ENCODE measurements around the gene MAP3K13.

DNA sequence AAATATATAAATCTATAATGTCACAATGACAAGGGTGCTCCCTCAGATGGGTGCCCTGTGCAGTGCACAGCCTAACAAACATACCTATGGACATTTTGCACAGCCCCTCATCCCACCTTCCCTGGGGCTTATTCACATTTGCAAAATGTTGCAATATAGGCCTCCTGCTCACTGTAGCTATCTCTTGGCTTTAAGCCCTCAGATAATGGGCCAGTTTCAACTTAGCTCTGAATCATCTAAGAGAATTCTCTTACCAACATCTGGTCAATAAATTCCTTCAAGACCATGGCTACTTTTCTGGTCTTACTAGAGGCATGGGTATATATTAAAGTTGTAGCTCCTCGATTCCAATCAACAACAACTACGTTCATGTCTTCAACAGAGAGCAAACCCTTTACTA is 171.6 kb downstream of the MAP3K13 start:
- TF ChIP-seq, protein P1, sequence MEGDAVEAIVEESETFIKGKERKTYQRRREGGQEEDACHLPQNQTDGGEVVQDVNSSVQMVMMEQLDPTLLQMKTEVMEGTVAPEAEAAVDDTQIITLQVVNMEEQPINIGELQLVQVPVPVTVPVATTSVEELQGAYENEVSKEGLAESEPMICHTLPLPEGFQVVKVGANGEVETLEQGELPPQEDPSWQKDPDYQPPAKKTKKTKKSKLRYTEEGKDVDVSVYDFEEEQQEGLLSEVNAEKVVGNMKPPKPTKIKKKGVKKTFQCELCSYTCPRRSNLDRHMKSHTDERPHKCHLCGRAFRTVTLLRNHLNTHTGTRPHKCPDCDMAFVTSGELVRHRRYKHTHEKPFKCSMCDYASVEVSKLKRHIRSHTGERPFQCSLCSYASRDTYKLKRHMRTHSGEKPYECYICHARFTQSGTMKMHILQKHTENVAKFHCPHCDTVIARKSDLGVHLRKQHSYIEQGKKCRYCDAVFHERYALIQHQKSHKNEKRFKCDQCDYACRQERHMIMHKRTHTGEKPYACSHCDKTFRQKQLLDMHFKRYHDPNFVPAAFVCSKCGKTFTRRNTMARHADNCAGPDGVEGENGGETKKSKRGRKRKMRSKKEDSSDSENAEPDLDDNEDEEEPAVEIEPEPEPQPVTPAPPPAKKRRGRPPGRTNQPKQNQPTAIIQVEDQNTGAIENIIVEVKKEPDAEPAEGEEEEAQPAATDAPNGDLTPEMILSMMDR (IDR thresholded peaks at IDR 0.05), result no peak
- TF ChIP-seq POLR2A (IDR thresholded peaks at IDR 0.05) (no peak), EP300 (IDR thresholded peaks at IDR 0.05) (no peak)

All from ovary (tissue), 3 donors.